MM.1S (cell line): ENCODE results near the gene STEAP4.

Experiments used
- DNase-seq: peaks from one replicate; pipeline ENCODE4 v3.0.0-alpha.2; 2015
- H2AFZ ChIP-seq: fragments of 300-600 bp; sonication (generic); 2 replicates; pipeline ENCODE4 v1.6.0; 2016; ENCODE audit warnings: antibody characterized with exemption, low read length
- H3F3A ChIP-seq: fragments of 300-600 bp; sonication (generic); 2 replicates; pipeline ENCODE4 v1.6.1; 2016; ENCODE audit warnings: mild to moderate bottlenecking, antibody characterized with exemption, low read length, moderate library complexity, mixed read lengths; ENCODE audit not compliant: insufficient read depth
- H3K27ac ChIP-seq: fragments of 300-600 bp; sonication (generic); 2 replicates; pipeline ENCODE4 v1.5.1; 2016; ENCODE audit warnings: mild to moderate bottlenecking, low read length
- H3K27me3 ChIP-seq: fragments of 300-600 bp; sonication (generic); replicated peaks from 2 replicates; pipeline ENCODE4 v1.6.0; 2016; ENCODE audit warnings: low read length; ENCODE audit not compliant: insufficient read depth
- H3K36me3 ChIP-seq: fragments of 300-600 bp; sonication (generic); replicated peaks from 2 replicates; pipeline ENCODE4 v1.6.1; 2016; ENCODE audit warnings: mild to moderate bottlenecking, low read length, mixed read lengths; ENCODE audit not compliant: insufficient read depth
- H3K4me1 ChIP-seq: fragments of 300-600 bp; sonication (generic); 2 replicates; pipeline ENCODE4 v1.6.1; 2016; ENCODE audit warnings: low read length, mixed read lengths
- H3K4me2 ChIP-seq: fragments of 300-600 bp; sonication (generic); 2 replicates; pipeline ENCODE4 v1.6.0; 2016; ENCODE audit warnings: low read depth, low read length
- H3K4me3 ChIP-seq: fragments of 300-600 bp; sonication (generic); 2 replicates; pipeline ENCODE4 v1.5.1; 2016; ENCODE audit warnings: low read length, mixed read lengths
- H3K79me2 ChIP-seq: fragments of 300-600 bp; sonication (generic); 2 replicates; pipeline ENCODE4 v1.6.1; 2016; ENCODE audit warnings: mixed run types, low read length, mixed read lengths
- H3K9ac ChIP-seq: fragments of 300-600 bp; sonication (generic); 2 replicates; pipeline ENCODE4 v1.6.1; 2016; ENCODE audit warnings: low read length, mixed read lengths
- H3K9me2 ChIP-seq: fragments of 300-600 bp; sonication (generic); replicated peaks from 2 replicates; pipeline ENCODE4 v1.6.1; 2016; ENCODE audit warnings: mild to moderate bottlenecking, low read length, mixed read lengths; ENCODE audit not compliant: insufficient read depth
- H3K9me3 ChIP-seq: fragments of 300-600 bp; sonication (generic); replicated peaks from 2 replicates; pipeline ENCODE4 v1.6.1; 2016; ENCODE audit warnings: mild to moderate bottlenecking, low read length, mixed read lengths; ENCODE audit not compliant: insufficient read depth
- H4K20me1 ChIP-seq: fragments of 300-600 bp; sonication (generic); 2 replicates; pipeline ENCODE4 v1.6.1; 2016; ENCODE audit warnings: mild to moderate bottlenecking, low read length, moderate library complexity, mixed read lengths; ENCODE audit not compliant: insufficient read depth
- EZH2 ChIP-seq: fragments of 300-600 bp; sonication (generic); optimal IDR thresholded peaks from 2 replicates; pipeline ENCODE3; 2017; ENCODE audit warnings: low read depth, mild to moderate bottlenecking, antibody characterized with exemption, low read length, mixed read lengths
- EZH2phosphoT487 ChIP-seq: fragments of 300-600 bp; sonication (generic); IDR thresholded peaks from 2 replicates; pipeline ENCODE4 v1.6.1; 2018; ENCODE audit warnings: antibody characterized with exemption, low read length
- TF ChIP-seq, protein P1 (sequence below): fragments of 300-600 bp; sonication (generic); IDR thresholded peaks from 2 replicates; pipeline ENCODE4 v1.5.1; 2016; ENCODE audit warnings: antibody characterized with exemption, low read length, mixed read lengths

STEAP4 gene

DNA sequence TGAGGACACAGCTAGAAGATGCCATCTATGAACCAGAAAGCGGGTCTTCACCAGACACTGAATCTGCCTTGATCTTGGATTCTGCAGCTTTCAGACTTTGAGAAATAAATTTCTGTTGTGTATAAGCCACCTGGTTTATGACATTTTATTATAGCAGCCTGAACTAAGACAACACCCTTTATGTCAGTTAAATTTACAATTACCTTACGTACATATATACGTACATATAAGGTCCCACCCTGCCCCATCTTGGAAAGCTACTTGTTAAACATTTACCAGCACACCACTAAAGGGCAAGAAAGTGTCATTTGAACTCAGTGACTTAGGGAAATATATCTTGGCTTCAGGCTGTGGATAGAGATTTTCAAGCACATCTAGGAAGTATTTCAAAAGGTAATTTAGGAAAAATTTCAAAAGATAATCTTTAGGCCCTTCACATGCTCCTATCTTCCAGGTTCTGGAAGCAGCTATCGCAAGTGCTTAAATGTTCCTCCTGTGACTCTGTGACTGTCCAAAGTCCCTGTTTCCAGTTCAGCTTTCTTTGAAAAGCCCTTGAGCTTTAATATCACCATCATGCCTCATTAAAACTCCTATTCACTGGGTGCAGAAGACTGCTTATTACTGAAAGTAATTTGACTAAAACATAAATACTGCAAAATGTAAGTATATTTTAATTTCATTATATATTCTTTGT, 77.2 kb downstream of the STEAP4 start:
- Histone ChIP-seq H3K79me2 (no peaks in the 10 kb centered on the region), H3K9me2 (no peaks in the 10 kb centered on the region), H3K27ac (no peak overlapping the region), H3K4me3 (no peak overlapping the region), H3K9ac (no peak overlapping the region), H3K4me1 (no peaks in the 10 kb centered on the region), H3K27me3 (no peaks in the 10 kb centered on the region), H3K9me3 (no peaks in the 10 kb centered on the region), H3F3A (no peaks in the 10 kb centered on the region), H4K20me1 (no peaks in the 10 kb centered on the region), H2AFZ (no peak overlapping the region), H3K4me2 (no peak overlapping the region), H3K36me3 (no peaks in the 10 kb centered on the region)
- no peak for DNase-seq
- TF ChIP-seq EZH2 (no peak), EZH2phosphoT487 (no peak)
- TF ChIP-seq, protein P1, sequence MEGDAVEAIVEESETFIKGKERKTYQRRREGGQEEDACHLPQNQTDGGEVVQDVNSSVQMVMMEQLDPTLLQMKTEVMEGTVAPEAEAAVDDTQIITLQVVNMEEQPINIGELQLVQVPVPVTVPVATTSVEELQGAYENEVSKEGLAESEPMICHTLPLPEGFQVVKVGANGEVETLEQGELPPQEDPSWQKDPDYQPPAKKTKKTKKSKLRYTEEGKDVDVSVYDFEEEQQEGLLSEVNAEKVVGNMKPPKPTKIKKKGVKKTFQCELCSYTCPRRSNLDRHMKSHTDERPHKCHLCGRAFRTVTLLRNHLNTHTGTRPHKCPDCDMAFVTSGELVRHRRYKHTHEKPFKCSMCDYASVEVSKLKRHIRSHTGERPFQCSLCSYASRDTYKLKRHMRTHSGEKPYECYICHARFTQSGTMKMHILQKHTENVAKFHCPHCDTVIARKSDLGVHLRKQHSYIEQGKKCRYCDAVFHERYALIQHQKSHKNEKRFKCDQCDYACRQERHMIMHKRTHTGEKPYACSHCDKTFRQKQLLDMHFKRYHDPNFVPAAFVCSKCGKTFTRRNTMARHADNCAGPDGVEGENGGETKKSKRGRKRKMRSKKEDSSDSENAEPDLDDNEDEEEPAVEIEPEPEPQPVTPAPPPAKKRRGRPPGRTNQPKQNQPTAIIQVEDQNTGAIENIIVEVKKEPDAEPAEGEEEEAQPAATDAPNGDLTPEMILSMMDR = no peak

DNA sequence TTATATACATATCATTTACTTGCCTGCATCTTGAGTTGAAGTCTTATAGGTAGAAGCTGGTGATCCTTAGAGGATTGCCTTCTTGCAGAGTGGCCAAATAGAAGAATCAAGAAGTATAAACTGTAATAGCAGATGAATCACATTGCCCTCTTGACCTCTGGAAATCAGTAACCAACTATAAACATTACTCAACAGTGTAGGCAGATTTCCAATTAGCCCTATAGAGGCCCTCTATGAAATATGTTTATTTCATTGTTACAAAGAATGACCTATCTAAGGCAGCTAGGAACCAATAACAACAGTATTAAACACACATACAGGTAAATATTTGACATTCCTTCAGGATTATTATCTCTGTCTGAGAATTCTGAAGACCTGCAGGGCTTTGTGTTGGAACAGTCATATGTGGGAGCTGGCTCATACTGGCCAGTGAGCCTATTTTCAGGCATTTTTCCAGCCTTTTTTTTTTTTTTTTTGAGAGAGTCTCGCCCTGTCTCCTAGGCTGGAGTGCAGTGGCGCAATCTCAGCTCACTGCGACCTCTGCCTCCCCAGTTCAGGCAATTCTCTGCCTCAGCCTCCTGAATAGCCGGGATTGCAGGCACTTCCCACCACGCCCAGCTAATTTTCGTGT, 79.7 kb downstream of the STEAP4 start:
- no peak overlapping the region for H2AFZ ChIP-seq
- H3K9me2 ChIP-seq = no peaks in the 10 kb centered on the region
- H3K27me3 ChIP-seq = no peaks in the 10 kb centered on the region
- no peak for DNase-seq
- H3K4me2 ChIP-seq = no peak overlapping the region
- H3K4me3 ChIP-seq = no peak overlapping the region
- no peaks in the 10 kb centered on the region for H4K20me1 ChIP-seq
- no peaks in the 10 kb centered on the region for H3F3A ChIP-seq
- TF ChIP-seq EZH2phosphoT487 = no peak
- TF ChIP-seq, protein P1 = no peak
- TF ChIP-seq EZH2 = no peak
- no peak overlapping the region for H3K9ac ChIP-seq
- no peaks in the 10 kb centered on the region for H3K4me1 ChIP-seq
- H3K79me2 ChIP-seq = no peaks in the 10 kb centered on the region
- H3K9me3 ChIP-seq = no peaks in the 10 kb centered on the region
- H3K27ac ChIP-seq = no peak overlapping the region
- no peaks in the 10 kb centered on the region for H3K36me3 ChIP-seq

DNA sequence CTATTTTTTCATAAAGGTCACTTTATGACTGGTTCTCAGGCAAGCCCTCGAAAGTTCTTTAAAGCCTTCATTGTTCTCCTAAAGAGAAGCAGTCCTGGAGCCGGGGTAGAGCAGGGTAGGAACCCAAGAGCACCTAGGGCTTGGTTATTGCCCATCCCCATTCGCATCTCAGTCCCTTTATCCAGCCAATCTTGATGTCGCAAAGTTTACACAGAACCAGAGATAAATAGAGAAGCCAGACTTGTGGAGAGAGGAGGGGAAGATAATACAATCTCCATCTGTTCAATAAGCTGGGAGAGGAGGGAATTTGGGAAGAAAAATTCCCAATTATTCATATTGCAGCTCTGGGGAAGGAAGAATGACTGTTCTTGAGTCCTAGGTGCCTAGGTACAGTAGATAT, 80.5 kb downstream of the STEAP4 start:
- no peak for TF ChIP-seq EZH2phosphoT487
- Histone ChIP-seq H3K36me3 (no peaks in the 10 kb centered on the region), H3K9me3 (no peaks in the 10 kb centered on the region), H3K4me3 (no peak overlapping the region), H3K79me2 (no peaks in the 10 kb centered on the region), H2AFZ (no peak overlapping the region), H3K27me3 (no peaks in the 10 kb centered on the region), H3K4me2 (no peak overlapping the region), H3K27ac (no peak overlapping the region), H4K20me1 (no peaks in the 10 kb centered on the region), H3F3A (no peaks in the 10 kb centered on the region), H3K9me2 (no peaks in the 10 kb centered on the region), H3K9ac (no peak overlapping the region), H3K4me1 (no peaks in the 10 kb centered on the region)
- DNase-seq = no peak
